Duodenal mucosa (tissue), 2 donors: ENCODE data around the gene MACROD1.
A peak's percentile ranks its signal among the peaks of the same experiment; 100 is the strongest.
"Not testable (repeated sequence)": the region's sequence is repeated elsewhere in the genome, so short reads cannot be mapped to it uniquely, and the experiment has no call there.

ENCODE experiments used
- H3K27ac ChIP-seq: one replicate; pipeline ENCODE4 v1.7.0; 2013; ENCODE audit warnings: low read depth, low read length
- H3K27me3 ChIP-seq, 2 donors: one replicate each; pipeline ENCODE4 v1.7.0; 2013; ENCODE audit warnings: low read length in 2 of 2, control low read depth in 1 of 2; ENCODE audit not compliant: insufficient read depth in 2 of 2, control insufficient read depth in 1 of 2
- H3K36me3 ChIP-seq, 2 donors: one replicate each; pipeline ENCODE4 v1.7.0; 2013; ENCODE audit warnings: low read length in 2 of 2, control low read depth in 1 of 2; ENCODE audit not compliant: insufficient read depth in 2 of 2, control insufficient read depth in 1 of 2
- H3K4me1 ChIP-seq, 2 donors: one replicate each; pipeline ENCODE4 v1.7.0; 2013; ENCODE audit warnings: low read length in 2 of 2, control low read depth in 1 of 2; ENCODE audit not compliant: insufficient read depth in 2 of 2, control insufficient read depth in 1 of 2
- H3K4me3 ChIP-seq, 2 donors: one replicate each; pipeline ENCODE4 v1.7.0; 2013; ENCODE audit warnings: low read length in 2 of 2, low read depth in 1 of 2
- H3K9ac ChIP-seq, 2 donors: one replicate each; pipeline ENCODE4 v1.7.0; 2013; ENCODE audit warnings: low read length in 2 of 2, low read depth in 1 of 2
- H3K9me3 ChIP-seq, 2 donors: one replicate each; pipeline ENCODE4 v1.7.0; 2013; ENCODE audit warnings: low read length in 2 of 2, control low read depth in 1 of 2; ENCODE audit not compliant: control insufficient read depth in 1 of 2

Gene MACROD1

GRCh38 chr11:63985812-63986155 lies 180.1 kb downstream of the MACROD1 start:
- Histone ChIP-seq H3K36me3 (peaks cover 3 to 15% of the 10 kb centered on the region in 2 donors), H3K27me3 (no peaks in the 10 kb centered on the region), H3K27ac (peak overlapping the region; percentile 75), H3K4me1 (peaks cover 4 to 21% of the 10 kb centered on the region in 2 donors), H3K4me3 (peak overlapping the region; percentile 91 to 95), H3K9ac (peak overlapping the region; percentile 64 to 86), H3K9me3 (no peaks in the 10 kb centered on the region)

GRCh38 chr11:63979426-63979825 lies 186.5 kb downstream of the MACROD1 start:
- H3K9ac ChIP-seq, result no peak overlapping the region
- H3K9me3 ChIP-seq, result no peaks in the 10 kb centered on the region
- peaks cover 14 to 15% of the 10 kb centered on the region in 2 donors for H3K4me1 ChIP-seq
- no peak overlapping the region for H3K4me3 ChIP-seq
- H3K27me3 ChIP-seq, result no peaks in the 10 kb centered on the region
- H3K27ac ChIP-seq, result no peak overlapping the region
- peaks cover 4 to 17% of the 10 kb centered on the region in 2 donors for H3K36me3 ChIP-seq

GRCh38 chr11:63978551-63979239 lies 187.2 kb downstream of the MACROD1 start:
- Histone ChIP-seq H3K9me3 (no peaks in the 10 kb centered on the region), H3K9ac (no peak overlapping the region), H3K4me3 (no peak overlapping the region), H3K4me1 (peaks cover 14 to 15% of the 10 kb centered on the region in 2 donors), H3K27me3 (no peaks in the 10 kb centered on the region), H3K27ac (no peak overlapping the region), H3K36me3 (peaks cover 4 to 17% of the 10 kb centered on the region in 2 donors)

GRCh38 chr11:63974259-63975143 lies 191.4 kb downstream of the MACROD1 start, which contains the start of gene COX8A:
COX8A (plus strand) TSS chr11:63974620; CDS start chr11:63974681, 61 bp downstream.
- Histone ChIP-seq H3K27me3 (peaks cover 0 to 5% of the 10 kb centered on the region in 2 donors), H3K4me1 (peaks cover 14 to 15% of the 10 kb centered on the region in 2 donors), H3K9ac (peak within 1 kb of the TSS; percentile 96 to 98), H3K4me3 (peak within 1 kb of the TSS; percentile 90 to 99), H3K27ac (peak within 1 kb of the TSS; percentile 98), H3K9me3 (no peaks in the 10 kb centered on the region), H3K36me3 (peaks cover 4 to 17% of the 10 kb centered on the region in 2 donors)

- H3K36me3 ChIP-seq, result peaks cover 4 to 12% of the 10 kb centered on the region in 2 donors
- not testable (repeated sequence) for H3K4me3 ChIP-seq, H3K9me3 ChIP-seq, H3K27ac ChIP-seq, H3K9ac ChIP-seq, H3K27me3 ChIP-seq
- H3K4me1 ChIP-seq, result peaks cover 14 to 15% of the 10 kb centered on the region in 2 donors
These were observed 192.0 kb downstream of the MACROD1 start for GRCh38 chr11:63973912-63974258.

- Histone ChIP-seq H3K4me3 (no peak overlapping the region), H3K9ac (no peak overlapping the region), H3K36me3 (peaks cover 2% of the 10 kb centered on the region in 2 donors), H3K4me1 (peaks cover 5 to 6% of the 10 kb centered on the region in 2 donors), H3K9me3 (no peaks in the 10 kb centered on the region), H3K27me3 (peaks cover 0 to 5% of the 10 kb centered on the region in 2 donors), H3K27ac (no peak overlapping the region)
These were observed 195.0 kb downstream of the MACROD1 start for GRCh38 chr11:63970902-63971301.

GRCh38 chr11:63969461-63969860 lies 196.5 kb downstream of the MACROD1 start:
- Histone ChIP-seq H3K27me3 (peaks cover 0 to 5% of the 10 kb centered on the region in 2 donors), H3K9ac (no peak overlapping the region), H3K27ac (no peak overlapping the region), H3K4me1 (no peaks in the 10 kb centered on the region), H3K36me3 (no peaks in the 10 kb centered on the region), H3K9me3 (no peaks in the 10 kb centered on the region), H3K4me3 (no peak overlapping the region)

- no peak overlapping the region for H3K4me3 ChIP-seq
- peaks cover 0 to 1% of the 10 kb centered on the region in 2 donors for H3K27me3 ChIP-seq
- H3K36me3 ChIP-seq, result no peaks in the 10 kb centered on the region
- H3K4me1 ChIP-seq, result peaks cover 0 to under 1% of the 10 kb centered on the region in 2 donors
- H3K9me3 ChIP-seq, result no peaks in the 10 kb centered on the region
- H3K27ac ChIP-seq, result no peak overlapping the region
- no peak overlapping the region for H3K9ac ChIP-seq
These were observed 199.5 kb downstream of the MACROD1 start for GRCh38 chr11:63966444-63966843.

GRCh38 chr11:63963895-63964294 lies 202.0 kb downstream of the MACROD1 start:
- H3K27me3 ChIP-seq, H3K9ac ChIP-seq, H3K4me3 ChIP-seq, H3K4me1 ChIP-seq, H3K36me3 ChIP-seq, H3K9me3 ChIP-seq, H3K27ac ChIP-seq: not testable (repeated sequence)
